Urinary bladder (tissue), 4 donors: ENCODE measurements around the gene SCN11A. TPM values are rescaled to one million over a fixed set of nuclear protein-coding genes. Genes with fewer than 3 reads are reported as not detected.
"Not testable (repeated sequence)": the region's sequence is repeated elsewhere in the genome, so short reads cannot be mapped to it uniquely, and the experiment has no call there.

Experiments used
- DNase-seq: peaks from one replicate; pipeline ENCODE4 v3.0.0-alpha.2; 2015; ENCODE audit errors: extremely low spot score
- H3K27ac ChIP-seq: one replicate; pipeline ENCODE4 v1.5.1; 2013; ENCODE audit warnings: low read depth, mild to moderate bottlenecking, moderate library complexity
- H3K36me3 ChIP-seq: one replicate; pipeline ENCODE4 v1.6.1; 2013; ENCODE audit warnings: mild to moderate bottlenecking, moderate library complexity; ENCODE audit not compliant: insufficient read depth
- H3K4me1 ChIP-seq: one replicate; pipeline ENCODE4 v1.6.1; 2013; ENCODE audit warnings: mild to moderate bottlenecking, moderate library complexity; ENCODE audit not compliant: insufficient read depth
- H3K4me3 ChIP-seq: one replicate; pipeline ENCODE4 v1.5.1; 2013; ENCODE audit warnings: low read depth, low read length
- WGBS: extraction: QIAGEN DNeasy Blood & Tissue Kit; methylation state at CpG from one replicate; pipeline ENCODE4 v1.1.7; 2013; 5-methylcytosine and 5-hydroxymethylcytosine counted together
- polyA plus RNA-seq: library from polyadenylated mRNA; stranded (reverse); fragments of 200-250 nt; gene quantifications from one replicate; pipeline ENCODE4 v1.2.3, GENCODE V29; 2013
- total RNA-seq: library from RNA; depleted of rRNA; stranded (reverse); fragments of >200 nt; gene quantifications from one replicate; pipeline ENCODE4 v1.2.3, GENCODE V29; 2014
- donor health status: healthy with polysubstance abuse.
- donor health status: healthy.

Gene SCN11A
- total and polyA plus RNA-seq, 2 donors: 0.32 to 11.8 TPM

DNA sequence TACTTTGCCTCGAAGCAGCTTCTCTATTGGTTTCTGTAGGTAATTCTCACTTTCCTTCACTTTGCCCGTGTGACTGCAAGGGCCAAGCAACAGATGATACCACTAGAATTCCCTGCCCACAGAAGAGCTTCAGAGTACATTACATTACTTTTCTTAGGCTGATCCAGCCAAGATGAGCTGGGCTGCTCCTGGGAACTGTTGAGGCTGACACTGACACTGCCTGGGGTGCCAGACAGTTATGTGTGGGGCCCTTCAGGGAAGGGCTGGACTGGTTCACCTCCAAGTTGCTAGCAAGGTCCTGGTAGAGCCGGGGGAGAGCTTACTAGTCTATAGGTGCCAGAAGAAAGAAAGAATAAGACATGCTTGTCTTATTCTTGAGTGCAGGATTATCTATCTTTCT lies 36.7 kb upstream of the SCN11A start:
- no peak for DNase-seq
- Histone ChIP-seq H3K27ac (no peak overlapping the region), H3K4me3 (no peak overlapping the region), H3K36me3 (peaks cover 6% of the 10 kb centered on the region), H3K4me1 (no peaks in the 10 kb centered on the region)
- 88% methylated on average over 3 of the region's 3 CpGs for WGBS

DNA sequence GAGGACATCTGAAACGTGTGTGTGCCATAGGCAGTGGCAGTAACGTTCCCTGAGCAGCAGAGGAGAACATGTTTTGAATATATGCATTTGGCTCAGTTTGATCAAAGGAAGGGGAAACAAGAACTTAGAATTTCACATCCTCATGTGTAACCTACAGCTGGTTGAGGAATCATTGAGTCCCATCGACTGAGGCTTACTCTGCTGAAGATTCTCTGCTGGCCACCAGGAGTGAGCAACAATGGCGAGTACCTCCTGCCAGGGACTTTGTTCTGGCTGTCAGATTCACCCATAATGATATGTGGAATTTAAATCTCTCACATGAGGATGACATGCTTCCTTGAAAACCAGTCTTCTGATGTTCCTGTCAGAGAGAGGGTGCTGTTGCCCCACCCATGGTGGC lies 34.4 kb upstream of the SCN11A start:
- no peak overlapping the region for H3K4me3 ChIP-seq
- H3K27ac ChIP-seq: no peak overlapping the region
- no peak for DNase-seq
- WGBS: 90% methylated on average over 4 of the region's 4 CpGs
- no peaks in the 10 kb centered on the region for H3K4me1 ChIP-seq
- peaks cover 4% of the 10 kb centered on the region for H3K36me3 ChIP-seq

DNA sequence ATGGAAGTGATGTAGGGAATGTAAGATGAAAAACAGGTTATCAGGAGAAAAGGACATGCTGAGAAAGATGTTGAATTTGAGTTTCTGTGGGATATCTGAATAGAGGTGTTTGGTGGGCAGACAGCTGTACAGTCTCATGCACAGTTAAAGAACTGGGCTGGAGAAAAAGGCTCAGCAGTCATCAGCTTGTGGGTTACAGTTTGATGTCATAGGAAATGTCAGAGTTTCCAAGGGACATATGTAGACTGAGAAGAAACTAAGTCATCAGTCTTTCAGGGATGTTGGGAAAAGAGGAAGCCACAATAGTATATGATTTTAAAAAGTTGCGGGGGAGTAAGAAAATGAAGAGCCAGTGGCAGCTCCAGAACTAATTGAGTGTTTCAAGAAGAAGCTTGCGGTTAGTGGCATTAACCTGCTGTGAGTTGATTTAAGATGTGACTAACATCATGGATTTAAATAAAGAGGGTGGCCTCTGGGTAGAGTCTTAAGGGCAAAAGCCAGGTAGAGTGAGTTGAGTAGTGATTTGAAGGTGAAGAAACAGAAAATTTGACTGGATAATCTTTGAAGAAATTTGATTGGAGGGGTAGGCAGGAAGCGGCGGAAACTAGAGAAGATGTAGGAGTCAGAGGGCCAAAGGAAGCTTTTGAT lies 31.0 kb upstream of the SCN11A start:
- no peak for DNase-seq
- WGBS: 95% methylated on average over 4 of the region's 4 CpGs
- H3K27ac ChIP-seq: no peak overlapping the region
- no peak overlapping the region for H3K4me3 ChIP-seq
- H3K36me3 ChIP-seq: peaks cover 4% of the 10 kb centered on the region
- H3K4me1 ChIP-seq: no peaks in the 10 kb centered on the region

DNA sequence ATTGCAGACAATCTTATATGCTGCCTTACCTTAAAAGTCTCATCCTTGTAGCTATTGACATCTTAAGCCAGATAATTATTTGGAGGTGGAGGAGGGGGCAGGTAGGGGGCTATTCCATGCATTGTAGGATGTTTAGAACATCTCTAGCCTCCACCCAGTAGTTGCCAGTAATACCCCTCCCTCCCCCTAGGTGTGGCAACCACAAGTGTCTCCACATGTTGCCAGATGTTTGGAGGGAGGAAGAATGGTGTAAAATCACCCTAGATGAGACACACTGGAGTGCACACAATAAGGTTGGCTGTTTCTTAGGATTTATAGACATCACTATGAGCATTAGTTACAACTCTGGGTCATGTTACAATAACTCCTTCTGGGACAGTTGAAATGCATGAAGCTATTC lies 28.3 kb upstream of the SCN11A start:
- H3K27ac ChIP-seq: no peak overlapping the region
- no peak for DNase-seq
- no peaks in the 10 kb centered on the region for H3K4me1 ChIP-seq
- no peak overlapping the region for H3K4me3 ChIP-seq
- H3K36me3 ChIP-seq: no peaks in the 10 kb centered on the region

DNA sequence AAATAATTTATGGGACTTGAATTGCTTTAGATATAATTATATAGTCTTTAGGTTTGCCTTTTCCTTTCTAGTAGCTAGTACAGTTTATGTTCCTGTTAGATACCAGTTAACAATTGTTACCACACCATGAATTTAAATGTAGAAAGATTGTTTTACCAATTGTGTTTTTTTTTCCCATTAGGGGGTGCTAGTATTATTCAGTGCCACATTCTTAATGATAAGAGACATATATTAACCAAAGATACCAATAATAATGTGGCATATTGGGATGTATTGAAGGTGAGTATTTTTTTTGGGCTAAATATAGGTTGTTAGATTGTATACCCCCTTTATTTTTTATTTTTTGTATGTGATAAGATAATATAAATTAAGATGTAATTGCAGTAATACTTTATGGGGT lies 27.8 kb upstream of the SCN11A start:
- DNase-seq: no peak
- no peak overlapping the region for H3K27ac ChIP-seq
- no peak overlapping the region for H3K4me3 ChIP-seq
- H3K4me1 ChIP-seq: no peaks in the 10 kb centered on the region
- H3K36me3 ChIP-seq: no peaks in the 10 kb centered on the region

DNA sequence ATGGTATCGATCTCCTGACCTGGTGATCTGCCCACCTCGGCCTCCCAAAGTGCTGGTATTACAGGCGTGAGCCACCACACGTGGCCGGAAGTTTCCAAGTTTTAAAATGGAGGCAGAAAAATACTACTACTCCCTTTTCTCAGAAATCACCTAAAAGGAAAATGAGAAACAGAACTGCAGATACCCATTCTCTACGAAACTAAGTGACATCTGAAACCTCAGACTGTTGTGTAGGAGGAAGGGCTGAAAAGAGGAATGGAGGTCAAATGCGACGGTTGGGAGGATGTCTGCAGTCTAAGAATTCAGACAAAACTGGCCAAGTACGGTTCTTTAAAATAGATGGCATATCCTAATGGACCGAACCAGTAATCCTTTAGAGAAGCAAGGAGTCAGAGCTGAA lies 24.2 kb upstream of the SCN11A start:
- Histone ChIP-seq H3K27ac (no peak overlapping the region), H3K36me3 (peaks cover 1% of the 10 kb centered on the region), H3K4me3 (no peak overlapping the region), H3K4me1 (no peaks in the 10 kb centered on the region)
- 96% methylated on average over 10 of the region's 10 CpGs for WGBS
- no peak for DNase-seq

DNA sequence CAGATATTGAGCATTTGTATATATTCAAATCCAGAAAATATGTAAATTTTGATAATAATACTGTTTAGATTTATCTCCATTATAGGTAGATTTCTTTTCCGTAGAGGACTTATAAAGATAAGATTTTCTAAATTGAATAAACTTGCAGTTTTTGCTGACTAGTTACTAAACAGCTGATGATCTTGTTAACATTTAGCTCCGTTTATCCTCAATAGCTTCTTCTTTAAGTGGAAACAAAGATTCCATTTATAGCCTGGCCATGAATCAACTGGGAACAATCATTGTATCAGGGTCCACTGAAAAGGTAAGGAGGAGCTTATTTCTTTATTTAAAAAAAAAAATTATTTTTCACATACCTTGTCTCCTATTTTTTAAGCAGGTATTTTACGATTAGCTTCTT lies 16.8 kb upstream of the SCN11A start:
- DNase-seq: no peak
- 72% methylated on average over 3 of the region's 3 CpGs for WGBS
- peaks cover 5% of the 10 kb centered on the region for H3K36me3 ChIP-seq
- H3K4me3 ChIP-seq: no peak overlapping the region
- no peak overlapping the region for H3K27ac ChIP-seq
- H3K4me1 ChIP-seq: no peaks in the 10 kb centered on the region

DNA sequence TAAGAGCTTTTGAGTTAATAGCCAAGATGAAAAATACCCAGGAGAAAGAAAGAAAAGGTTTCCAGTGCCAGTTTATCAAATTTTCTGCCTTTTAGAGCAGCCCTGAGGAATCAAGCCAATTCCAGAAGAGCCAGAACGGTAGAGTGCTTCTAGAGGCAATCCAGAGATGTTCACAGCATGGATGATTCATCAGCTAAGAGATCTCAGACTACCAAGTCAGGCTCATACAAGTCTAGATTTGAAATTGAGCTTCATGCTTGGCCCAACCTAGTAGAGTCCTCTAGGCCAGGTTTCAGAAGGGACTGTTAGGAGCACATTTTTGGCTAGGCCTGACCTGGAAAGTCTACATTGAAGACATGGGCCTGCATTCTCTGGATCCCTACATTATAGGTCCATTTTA lies 15.5 kb upstream of the SCN11A start:
- H3K27ac ChIP-seq: no peak overlapping the region
- DNase-seq: no peak
- H3K4me1 ChIP-seq: no peaks in the 10 kb centered on the region
- 37% methylated on average over 1 of the region's 1 CpG for WGBS
- H3K4me3 ChIP-seq: no peak overlapping the region
- H3K36me3 ChIP-seq: peaks cover 4% of the 10 kb centered on the region

DNA sequence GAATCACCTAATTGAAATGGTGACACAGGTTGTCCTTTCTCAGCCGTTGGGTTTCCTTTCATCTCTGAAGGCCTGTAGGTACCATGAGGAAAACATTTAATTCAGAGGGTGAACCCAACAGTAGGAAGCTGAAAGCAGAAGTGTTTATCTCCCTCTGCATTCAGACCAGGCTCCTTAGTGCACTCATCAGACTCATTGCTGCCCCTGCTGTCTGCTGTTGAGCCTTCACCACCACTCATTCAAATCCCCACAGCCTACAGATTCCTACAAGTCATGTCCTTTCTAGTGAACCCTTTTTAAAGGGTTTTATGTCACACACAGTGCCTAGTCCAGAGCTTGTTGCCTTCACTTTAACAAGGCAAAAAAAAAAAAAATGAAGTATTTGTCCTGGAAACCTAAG lies 13.5 kb upstream of the SCN11A start:
- H3K27ac ChIP-seq: no peak overlapping the region
- WGBS: 22% methylated on average over 1 of the region's 1 CpG
- H3K4me1 ChIP-seq: no peaks in the 10 kb centered on the region
- no peak for DNase-seq
- no peak overlapping the region for H3K4me3 ChIP-seq
- peaks cover 2% of the 10 kb centered on the region for H3K36me3 ChIP-seq

DNA sequence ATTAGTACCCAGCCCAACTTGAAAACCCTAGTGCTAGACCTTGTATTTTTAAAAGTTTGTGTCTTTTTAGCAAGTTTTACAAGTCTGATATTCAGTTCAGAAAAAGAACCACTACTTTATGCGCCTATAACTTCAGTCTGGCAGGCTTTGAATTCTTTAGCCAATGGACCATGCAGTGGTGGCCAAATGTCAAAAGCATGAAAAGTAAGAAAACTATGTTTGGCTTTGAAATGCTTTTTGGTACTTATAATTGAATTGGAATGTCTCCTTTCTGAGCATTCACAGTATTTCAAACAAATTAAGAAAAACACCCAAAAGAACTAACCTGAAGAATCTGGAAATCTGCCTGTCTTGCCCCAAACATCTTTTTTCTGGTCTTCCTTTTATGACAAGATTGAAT lies 12.9 kb upstream of the SCN11A start:
- Histone ChIP-seq H3K36me3 (peaks cover 2% of the 10 kb centered on the region), H3K27ac (no peak overlapping the region), H3K4me1 (no peaks in the 10 kb centered on the region), H3K4me3 (no peak overlapping the region)
- DNase-seq: no peak
- WGBS: 94% methylated on average over 1 of the region's 1 CpG

DNA sequence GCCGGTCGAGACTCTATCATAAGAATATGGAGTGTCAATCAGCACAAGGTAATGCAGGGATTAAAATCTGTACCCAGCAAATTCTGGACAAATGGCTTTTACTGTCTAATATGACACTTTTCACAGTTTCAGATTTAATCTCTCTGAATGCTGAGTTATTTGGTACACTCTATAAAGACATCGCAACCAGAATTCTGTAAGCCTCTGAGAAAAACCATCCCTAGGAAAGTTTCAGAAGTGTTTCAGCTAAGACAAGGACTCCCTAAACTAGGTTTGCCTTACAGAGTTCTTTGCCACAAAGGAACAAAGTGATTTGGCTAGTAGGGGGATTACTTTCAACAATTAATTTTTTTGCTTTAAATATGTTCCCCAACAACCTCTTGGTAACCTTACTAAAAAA lies 11.4 kb upstream of the SCN11A start:
- no peak overlapping the region for H3K27ac ChIP-seq
- H3K36me3 ChIP-seq: peaks cover 2% of the 10 kb centered on the region
- H3K4me3 ChIP-seq: no peak overlapping the region
- WGBS: 86% methylated on average over 3 of the region's 3 CpGs
- no peaks in the 10 kb centered on the region for H3K4me1 ChIP-seq
- DNase-seq: no peak

DNA sequence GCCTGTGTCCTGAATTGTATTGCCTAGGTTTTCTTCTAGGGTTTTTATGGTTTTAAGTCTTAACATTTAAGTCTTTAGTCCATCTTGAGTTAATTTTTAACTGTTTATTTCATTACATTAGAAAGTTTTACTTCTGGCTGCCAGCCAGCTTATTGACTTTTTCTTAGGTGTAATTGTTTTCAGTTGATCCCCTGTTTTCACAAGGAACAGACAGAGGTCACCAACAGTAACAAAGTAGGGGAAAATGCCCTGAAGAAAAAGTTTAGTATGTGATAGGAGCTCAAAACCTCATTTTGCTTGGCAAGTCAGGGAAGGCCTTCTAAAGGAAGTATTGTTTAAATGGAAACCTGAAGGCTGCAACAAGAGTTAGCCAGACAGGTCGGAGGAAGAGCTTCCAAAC lies 10.4 kb upstream of the SCN11A start:
- Histone ChIP-seq H3K27ac (no peak overlapping the region), H3K4me1 (no peaks in the 10 kb centered on the region), H3K36me3 (peaks cover 2% of the 10 kb centered on the region), H3K4me3 (no peak overlapping the region)
- WGBS: 65% methylated on average over 1 of the region's 1 CpG
- DNase-seq: no peak

DNA sequence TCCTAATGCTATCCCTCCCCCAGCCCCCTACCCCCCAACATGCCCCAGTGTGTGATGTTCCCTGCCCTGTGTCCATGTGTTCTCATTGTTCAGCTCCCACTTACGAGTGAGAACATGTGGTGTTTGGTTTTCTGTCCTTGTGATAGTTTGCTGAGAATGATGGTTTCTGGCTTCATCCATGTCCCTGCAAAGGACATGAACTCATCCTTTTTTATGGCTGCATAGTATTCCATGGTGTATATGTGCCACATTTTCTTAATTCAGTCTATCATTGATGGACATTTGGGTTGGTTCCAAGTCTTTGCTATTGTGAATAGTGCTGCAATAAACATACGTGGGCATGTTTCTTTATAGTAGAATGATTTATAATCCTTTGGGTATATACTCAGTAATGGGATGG lies 9.5 kb upstream of the SCN11A start:
- not testable (repeated sequence) for H3K27ac ChIP-seq, H3K36me3 ChIP-seq, H3K4me3 ChIP-seq, H3K4me1 ChIP-seq, DNase-seq
- 82% methylated on average over 2 of the region's 2 CpGs for WGBS

DNA sequence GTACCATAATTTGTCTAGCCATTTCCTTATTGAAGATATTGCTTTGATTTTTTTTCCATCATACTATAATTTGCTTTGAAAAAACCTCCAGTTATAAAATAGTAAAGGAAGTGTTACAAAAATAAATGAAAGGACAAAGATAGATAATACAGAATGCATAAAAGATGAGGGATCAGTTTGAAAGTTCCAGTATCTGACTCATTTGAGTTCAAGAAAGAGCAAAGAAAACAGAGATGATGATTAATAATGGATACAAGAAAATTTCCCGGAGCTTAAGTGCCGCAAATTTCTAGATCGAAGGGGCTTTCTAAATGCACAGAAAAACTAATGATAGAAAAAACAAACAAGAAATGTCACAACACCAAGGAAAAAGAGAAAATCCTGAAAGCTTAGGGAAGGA lies 4.4 kb upstream of the SCN11A start:
- Histone ChIP-seq H3K36me3 (no peaks in the 10 kb centered on the region), H3K27ac (no peak overlapping the region), H3K4me3 (no peak overlapping the region), H3K4me1 (no peaks in the 10 kb centered on the region)
- DNase-seq: no peak
- WGBS: 91% methylated on average over 3 of the region's 3 CpGs

DNA sequence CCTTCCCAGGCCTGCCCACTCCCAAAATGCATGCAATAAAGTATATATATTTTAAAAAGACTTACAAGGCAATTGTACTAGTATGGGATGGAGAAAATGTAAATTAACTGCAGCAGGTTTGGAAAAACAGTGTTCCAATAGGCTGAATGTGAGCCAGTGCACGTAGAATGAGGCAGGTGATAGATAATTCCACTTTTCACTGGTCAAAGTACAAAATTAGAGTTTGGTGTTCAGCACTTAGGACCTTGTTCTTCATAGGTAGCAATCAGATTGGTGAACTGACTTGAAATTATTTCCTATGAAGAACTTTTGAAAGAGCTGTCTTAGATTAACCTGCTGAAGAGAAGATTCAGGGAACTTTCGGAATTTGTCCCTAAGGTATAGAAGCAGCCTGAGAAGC lies 2.0 kb upstream of the SCN11A start:
- 87% methylated on average over 2 of the region's 2 CpGs for WGBS
- Histone ChIP-seq H3K36me3 (no peaks in the 10 kb centered on the region), H3K4me1 (no peaks in the 10 kb centered on the region)

More for the DNA sequence above, 2.0 kb upstream of the SCN11A start:
- Histone ChIP-seq H3K27ac (no peak overlapping the region), H3K4me3 (no peak overlapping the region)
- DNase-seq: no peak
